ENCODE results near the gene BIRC5.
"Not testable (repeated sequence)": the region's sequence is repeated elsewhere in the genome, so short reads cannot be mapped to it uniquely, and the experiment has no call there.

The BIRC5 gene

GRCh38 chr17:78214016-78214705 is at the start of gene BIRC5:
Gene BIRC5 (plus strand): TSS chr17:78214253. CDS start chr17:78214317, 64 bp downstream.
- DNase-seq: peak; percentile 93

- no peak for DNase-seq
Measured at GRCh38 chr17:78164748-78165607, 49.1 kb upstream of the BIRC5 start.

DNA sequence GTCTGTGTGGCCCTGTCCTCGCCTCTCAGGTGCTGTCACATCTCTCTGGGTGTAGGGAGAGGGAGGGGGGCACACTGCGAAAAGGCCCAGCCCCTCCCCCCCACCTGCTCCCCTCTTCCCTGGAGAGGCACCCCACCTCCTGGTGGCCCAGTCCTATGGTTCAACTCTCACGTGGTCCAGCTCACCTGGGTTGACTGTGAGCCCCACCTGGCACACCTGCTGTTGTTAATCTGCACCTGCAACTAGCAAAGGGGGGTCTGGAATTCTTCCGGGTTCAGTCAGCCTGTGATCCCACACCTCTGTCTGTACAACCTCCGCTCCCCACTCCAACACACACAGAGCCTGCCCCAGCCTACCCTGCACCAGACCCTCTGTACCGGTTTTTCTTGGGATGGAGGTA is 47.6 kb upstream of the BIRC5 start:
- DNase-seq: no peak

DNA sequence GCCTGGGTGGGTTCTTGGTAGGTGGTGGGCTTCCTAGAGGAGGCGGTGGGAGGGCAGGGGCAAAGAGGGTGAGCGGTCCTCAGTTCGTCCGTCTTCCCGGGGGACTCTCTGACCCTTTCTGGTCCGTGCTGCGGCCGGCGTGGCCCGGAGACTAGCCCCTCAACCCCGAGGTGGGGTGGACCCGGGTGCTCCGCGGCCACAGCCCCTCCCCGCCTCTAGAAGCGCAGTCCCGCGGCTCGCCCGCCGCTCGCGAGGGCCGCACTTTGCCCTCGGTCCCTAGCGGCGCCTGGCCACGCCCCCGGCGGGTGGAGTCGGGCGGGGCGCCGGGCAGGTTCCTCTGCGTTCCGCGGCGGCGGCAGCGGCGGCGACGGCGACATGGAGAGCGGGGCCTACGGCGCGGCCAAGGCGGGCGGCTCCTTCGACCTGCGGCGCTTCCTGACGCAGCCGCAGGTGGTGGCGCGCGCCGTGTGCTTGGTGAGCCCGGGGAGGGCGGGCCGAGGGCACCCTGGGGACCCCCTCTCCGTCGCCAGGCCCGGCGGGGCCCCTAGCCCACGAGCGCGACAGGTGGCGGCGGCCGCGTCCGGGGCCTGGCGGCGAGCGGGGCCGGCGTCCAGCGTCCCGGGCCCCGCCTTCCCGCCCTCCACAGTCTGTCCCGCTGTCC is 45.7 kb upstream of the BIRC5 start, which contains the start of gene SYNGR2:
Gene SYNGR2 (plus strand): TSS at position 340 of the 661 bp plus-strand sequence. CDS start 36 bp downstream, at position 376.
- peak; percentile 63 for DNase-seq

GRCh38 chr17:78168903-78169793 is 44.9 kb upstream of the BIRC5 start:
- no peak for DNase-seq

GRCh38 chr17:78170692-78171590 is 43.1 kb upstream of the BIRC5 start:
- DNase-seq: no peak

- not testable (repeated sequence) for DNase-seq
Measured at GRCh38 chr17:78171591-78172248, 42.3 kb upstream of the BIRC5 start.

DNA sequence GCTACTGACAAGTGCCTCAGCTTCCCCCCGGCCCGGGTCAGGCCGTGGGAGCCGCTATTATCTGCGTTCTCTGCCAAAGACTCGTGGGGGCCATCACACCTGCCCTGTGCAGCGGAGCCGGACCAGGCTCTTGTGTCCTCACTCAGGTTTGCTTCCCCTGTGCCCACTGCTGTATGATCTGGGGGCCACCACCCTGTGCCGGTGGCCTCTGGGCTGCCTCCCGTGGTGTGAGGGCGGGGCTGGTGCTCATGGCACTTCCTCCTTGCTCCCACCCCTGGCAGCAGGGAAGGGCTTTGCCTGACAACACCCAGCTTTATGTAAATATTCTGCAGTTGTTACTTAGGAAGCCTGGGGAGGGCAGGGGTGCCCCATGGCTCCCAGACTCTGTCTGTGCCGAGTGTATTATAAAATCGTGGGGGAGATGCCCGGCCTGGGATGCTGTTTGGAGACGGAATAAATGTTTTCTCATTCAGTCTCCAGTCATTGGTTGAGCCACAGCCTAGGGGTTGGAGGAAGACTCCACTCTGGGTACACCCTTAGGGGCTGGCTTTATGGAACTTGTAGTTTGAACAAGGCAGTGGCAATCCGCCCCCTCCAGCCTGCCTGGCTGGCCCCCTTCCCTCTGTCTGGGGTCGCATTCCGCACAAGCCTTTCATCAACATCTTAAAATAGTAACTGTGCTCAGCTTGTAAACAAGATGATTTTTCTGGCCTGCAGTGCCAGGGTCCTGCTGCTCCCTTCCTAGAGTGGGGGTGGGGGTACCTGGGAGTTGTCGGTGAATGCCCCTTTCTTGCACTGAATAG is 41.6 kb upstream of the BIRC5 start:
- DNase-seq: no peak

- no peak for DNase-seq
Measured at GRCh38 chr17:78173097-78173715, 40.8 kb upstream of the BIRC5 start.

- no peak for DNase-seq
Measured at GRCh38 chr17:78174346-78174869, 39.6 kb upstream of the BIRC5 start.

DNA sequence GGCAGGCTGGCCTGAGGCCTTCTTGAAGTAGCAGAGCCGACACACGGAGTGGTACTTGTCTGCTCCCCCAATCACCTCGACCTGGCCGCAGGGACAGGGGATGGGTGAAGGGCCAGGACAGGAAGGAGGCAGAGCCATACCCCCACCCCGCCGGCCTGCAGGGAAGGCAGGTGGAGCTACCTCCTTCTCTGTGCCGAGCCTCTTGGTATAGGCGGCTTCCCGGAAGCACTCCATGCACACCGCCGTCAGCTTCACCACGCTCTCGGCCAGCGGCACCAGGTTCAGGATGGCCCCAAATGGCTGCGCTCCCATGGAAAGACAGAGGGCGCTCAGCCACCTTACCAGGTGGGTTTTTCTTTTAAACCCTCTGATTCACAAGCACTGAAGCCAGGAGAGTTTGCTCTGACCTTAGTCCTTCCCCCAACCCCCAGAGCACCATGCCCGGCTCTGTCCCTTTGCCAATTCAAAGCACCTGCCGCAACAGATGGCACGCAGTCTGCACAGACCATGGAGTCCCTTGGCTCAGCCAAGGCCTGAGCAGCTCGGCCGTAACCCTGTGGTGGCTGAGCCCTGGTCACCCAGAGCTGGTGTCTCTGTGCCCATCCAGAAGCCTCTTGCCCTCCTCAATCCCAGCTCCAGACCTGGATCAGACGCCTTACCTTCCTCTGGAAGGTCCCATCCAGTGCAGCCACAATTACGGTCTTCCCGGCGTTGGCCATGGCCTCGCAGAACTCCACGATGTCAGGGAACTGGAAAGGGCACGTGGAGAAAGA is 39.0 kb upstream of the BIRC5 start:
- DNase-seq: peak; percentile 44

GRCh38 chr17:78175643-78175981 is 38.4 kb upstream of the BIRC5 start:
- no peak for DNase-seq

DNA sequence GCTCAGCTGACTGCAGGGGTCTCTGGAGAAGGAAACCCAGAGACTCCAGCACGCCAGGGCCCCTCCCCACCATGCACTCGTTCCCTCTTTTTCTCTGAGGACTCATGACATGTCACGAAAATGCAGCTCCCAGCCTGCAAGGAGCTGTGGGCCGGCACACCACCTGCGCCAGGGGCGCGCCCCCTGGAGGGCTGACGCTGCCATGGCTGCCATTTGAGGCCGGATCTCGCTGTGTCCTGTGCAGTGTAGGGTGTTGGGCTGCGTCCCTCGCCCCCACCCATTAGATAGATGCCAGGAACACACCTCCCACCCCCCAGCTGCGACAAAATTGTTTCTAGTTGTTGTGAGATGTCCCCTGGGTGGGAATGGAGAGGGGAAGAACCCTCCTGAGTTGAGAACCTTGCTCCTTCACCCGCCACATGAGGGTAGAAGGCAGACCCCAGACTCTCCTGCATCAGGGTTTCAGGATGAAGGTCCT is 37.5 kb upstream of the BIRC5 start:
- peak; percentile 23 for DNase-seq

GRCh38 chr17:78179372-78179771 is 34.7 kb upstream of the BIRC5 start:
- no peak for DNase-seq

GRCh38 chr17:78180083-78180482 is 34.0 kb upstream of the BIRC5 start:
- DNase-seq: no peak

GRCh38 chr17:78180508-78180907 is 33.5 kb upstream of the BIRC5 start:
- DNase-seq: no peak

- no peak for DNase-seq
Measured at GRCh38 chr17:78182504-78182903, 31.5 kb upstream of the BIRC5 start.

DNA sequence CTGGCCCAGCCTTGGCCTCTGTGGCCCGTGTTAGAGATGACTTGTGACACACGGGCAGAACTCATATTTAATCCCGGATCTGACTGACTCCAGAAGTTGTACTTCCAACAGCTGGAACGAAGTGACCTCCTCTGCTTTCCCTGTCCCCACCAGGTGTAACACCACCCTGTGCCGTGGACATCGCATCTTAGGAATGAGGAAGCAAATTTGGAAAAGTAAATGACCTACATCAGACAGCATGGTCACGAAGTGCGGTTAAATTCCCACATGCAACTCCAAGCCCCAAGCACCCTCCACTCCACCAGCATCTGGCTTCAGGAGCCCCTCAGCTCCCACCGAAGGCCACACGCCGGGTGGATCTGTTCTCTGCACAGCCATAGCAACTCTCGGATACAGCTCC is 30.1 kb upstream of the BIRC5 start:
- DNase-seq: no peak

Data from NCI-H1092 treated with DMSO at 0.1 percent for 48 hours (cell line).